ENCODE results near the gene DDX20. TPM values are rescaled to one million over a fixed set of nuclear protein-coding genes. Genes with fewer than 3 reads are reported as not detected.

DDX20 gene
- polyA plus RNA-seq, 2 donors: 3.2 to 4.2 TPM

GRCh38 chr1:111805251-111805650 lies 49.5 kb downstream of the DDX20 start:
- no peaks in the 10 kb centered on the region for H3K36me3 ChIP-seq (ENCODE audit: control insufficient read depth in 2 of 2, insufficient read depth in 2 of 2, low read length in 1 of 2)
- no peaks in the 10 kb centered on the region for H3K9me3 ChIP-seq (ENCODE audit: control insufficient read depth in 2 of 2, insufficient read depth in 1 of 2, low read depth in 1 of 2, low read length in 1 of 2)
- WGBS, 2 donors: 77 to 78% methylated on average over 2 of the region's 2 CpGs
- H3K27ac ChIP-seq (ENCODE audit: low read depth in 2 of 2, low read length in 1 of 2): no peak overlapping the region
- no peak overlapping the region for H3K4me3 ChIP-seq (ENCODE audit: low read depth in 1 of 2, low read length in 2 of 2)
- H3K27me3 ChIP-seq (ENCODE audit: control insufficient read depth in 1 of 2, insufficient read depth in 2 of 2, low read length in 2 of 2): no peaks in the 10 kb centered on the region
- H3K4me1 ChIP-seq (ENCODE audit: control insufficient read depth in 2 of 2, insufficient read depth in 2 of 2, low read length in 1 of 2): no peaks in the 10 kb centered on the region

GRCh38 chr1:111811891-111812290 lies 56.2 kb downstream of the DDX20 start:
- no peaks in the 10 kb centered on the region for H3K9me3 ChIP-seq (ENCODE audit: control insufficient read depth in 2 of 2, insufficient read depth in 1 of 2, low read depth in 1 of 2, low read length in 1 of 2)
- peaks cover 0 to 4% of the 10 kb centered on the region in 2 donors for H3K4me1 ChIP-seq (ENCODE audit: control insufficient read depth in 2 of 2, insufficient read depth in 2 of 2, low read length in 1 of 2)
- no peak overlapping the region for H3K27ac ChIP-seq (ENCODE audit: low read depth in 2 of 2, low read length in 1 of 2)
- no peak overlapping the region for H3K4me3 ChIP-seq (ENCODE audit: low read depth in 1 of 2, low read length in 2 of 2)
- no peaks in the 10 kb centered on the region for H3K27me3 ChIP-seq (ENCODE audit: control insufficient read depth in 1 of 2, insufficient read depth in 2 of 2, low read length in 2 of 2)
- no peaks in the 10 kb centered on the region for H3K36me3 ChIP-seq (ENCODE audit: control insufficient read depth in 2 of 2, insufficient read depth in 2 of 2, low read length in 1 of 2)
- WGBS, 2 donors: 86 to 88% methylated on average over 10 of the region's 10 CpGs

GRCh38 chr1:111812306-111812705 lies 56.6 kb downstream of the DDX20 start:
- Histone ChIP-seq H3K4me3 (ENCODE audit: low read depth in 1 of 2, low read length in 2 of 2) (no peak overlapping the region), H3K27ac (ENCODE audit: low read depth in 2 of 2, low read length in 1 of 2) (no peak overlapping the region), H3K36me3 (ENCODE audit: control insufficient read depth in 2 of 2, insufficient read depth in 2 of 2, low read length in 1 of 2) (no peaks in the 10 kb centered on the region), H3K4me1 (ENCODE audit: control insufficient read depth in 2 of 2, insufficient read depth in 2 of 2, low read length in 1 of 2) (peaks cover 0 to 4% of the 10 kb centered on the region in 2 donors), H3K9me3 (ENCODE audit: control insufficient read depth in 2 of 2, insufficient read depth in 1 of 2, low read depth in 1 of 2, low read length in 1 of 2) (no peaks in the 10 kb centered on the region), H3K27me3 (ENCODE audit: control insufficient read depth in 1 of 2, insufficient read depth in 2 of 2, low read length in 2 of 2) (no peaks in the 10 kb centered on the region)
- 96 to 97% methylated on average over 4 of the region's 4 CpGs for WGBS, 2 donors

- WGBS, 2 donors: 69 to 79% methylated on average over 16 of the region's 16 CpGs
- Histone ChIP-seq H3K27me3 (ENCODE audit: control insufficient read depth in 1 of 2, insufficient read depth in 2 of 2, low read length in 2 of 2) (no peaks in the 10 kb centered on the region), H3K9me3 (ENCODE audit: control insufficient read depth in 2 of 2, insufficient read depth in 1 of 2, low read depth in 1 of 2, low read length in 1 of 2) (no peaks in the 10 kb centered on the region), H3K4me3 (ENCODE audit: low read depth in 1 of 2, low read length in 2 of 2) (no peak overlapping the region), H3K4me1 (ENCODE audit: control insufficient read depth in 2 of 2, insufficient read depth in 2 of 2, low read length in 1 of 2) (peaks cover 0 to 4% of the 10 kb centered on the region in 2 donors), H3K27ac (ENCODE audit: low read depth in 2 of 2, low read length in 1 of 2) (no peak overlapping the region), H3K36me3 (ENCODE audit: control insufficient read depth in 2 of 2, insufficient read depth in 2 of 2, low read length in 1 of 2) (no peaks in the 10 kb centered on the region)
Observed at GRCh38 chr1:111813440-111814304, 58.0 kb downstream of the DDX20 start.

GRCh38 chr1:111814305-111814628 lies 58.6 kb downstream of the DDX20 start:
- Histone ChIP-seq H3K9me3 (ENCODE audit: control insufficient read depth in 2 of 2, insufficient read depth in 1 of 2, low read depth in 1 of 2, low read length in 1 of 2) (no peaks in the 10 kb centered on the region), H3K27me3 (ENCODE audit: control insufficient read depth in 1 of 2, insufficient read depth in 2 of 2, low read length in 2 of 2) (no peaks in the 10 kb centered on the region), H3K4me3 (ENCODE audit: low read depth in 1 of 2, low read length in 2 of 2) (no peak overlapping the region), H3K27ac (ENCODE audit: low read depth in 2 of 2, low read length in 1 of 2) (no peak overlapping the region), H3K4me1 (ENCODE audit: control insufficient read depth in 2 of 2, insufficient read depth in 2 of 2, low read length in 1 of 2) (peaks cover 0 to 4% of the 10 kb centered on the region in 2 donors), H3K36me3 (ENCODE audit: control insufficient read depth in 2 of 2, insufficient read depth in 2 of 2, low read length in 1 of 2) (no peaks in the 10 kb centered on the region)
- WGBS, 2 donors: 85 to 89% methylated on average over 9 of the region's 9 CpGs

- H3K27ac ChIP-seq (ENCODE audit: low read depth in 2 of 2, low read length in 1 of 2): no peak overlapping the region
- WGBS, 2 donors: 81 to 91% methylated on average over 3 of the region's 3 CpGs
Observed at GRCh38 chr1:111814642-111815041, 58.9 kb downstream of the DDX20 start.

More at GRCh38 chr1:111814642-111815041, 58.9 kb downstream of the DDX20 start:
- Histone ChIP-seq H3K4me3 (ENCODE audit: low read depth in 1 of 2, low read length in 2 of 2) (no peak overlapping the region), H3K27me3 (ENCODE audit: control insufficient read depth in 1 of 2, insufficient read depth in 2 of 2, low read length in 2 of 2) (no peaks in the 10 kb centered on the region), H3K36me3 (ENCODE audit: control insufficient read depth in 2 of 2, insufficient read depth in 2 of 2, low read length in 1 of 2) (no peaks in the 10 kb centered on the region), H3K9me3 (ENCODE audit: control insufficient read depth in 2 of 2, insufficient read depth in 1 of 2, low read depth in 1 of 2, low read length in 1 of 2) (no peaks in the 10 kb centered on the region), H3K4me1 (ENCODE audit: control insufficient read depth in 2 of 2, insufficient read depth in 2 of 2, low read length in 1 of 2) (peaks cover 0 to 4% of the 10 kb centered on the region in 2 donors)

Other genes starting within 250 kb of the DDX20 start
- gene RAP1A, start 136.1 kb upstream of the DDX20 start, polyA plus RNA-seq: 10 to 100 TPM; 56.8 to 60.2 TPM
- 1 to 10 TPM; 1.2 to 3.0 TPM for gene INKA2, start 16.5 kb upstream of the DDX20 start, polyA plus RNA-seq
- gene KCND3, start 233.8 kb downstream of the DDX20 start, polyA plus RNA-seq: 1 to 10 TPM in 1 of 2 donors, under 1 TPM in 1; 0.57 to 1.6 TPM

All from esophagus (tissue), 2 donors.